A549 (cell line): ENCODE measurements around the gene SPATA25. TPM values are rescaled to one million over a fixed set of nuclear protein-coding genes. Genes with fewer than 3 reads are reported as not detected.

Experiments
- ATAC-seq, 2 experiments: fragments of 200-7000 bp in 1 of 2; fragments of >200 bp in 1 of 2; cut with Nextera tagmentation in 1 of 2; cut with Tn5 transposase in 1 of 2; 3 replicates each; pipeline versions ENCODE4 v1.8.0 to v1.9.1; 2018 to 2020; ENCODE audit warnings: mild to moderate bottlenecking in 1 of 2, moderate library complexity in 1 of 2
- CTCF ChIA-PET: fragments of 300-600 bp; sonication (Branson Sonifier 250); formaldehyde crosslinking; extraction: SDS; loops from one replicate; lab custom pipeline; 2021; ENCODE audit warnings: antibody characterized with exemption, inconsistent platforms; lab: Yijun Ruan, JAX
- POLR2A ChIA-PET: fragments of 350-600 bp; formaldehyde crosslinking; extraction: SDS; loops from one replicate; lab custom pipeline; 2021; ENCODE audit warnings: antibody characterized with exemption, inconsistent platforms; lab: Yijun Ruan, JAX
- DNase-seq, 2 experiments: peaks; one replicate each; pipeline versions ENCODE4 v3.0.0 to v3.0.0-alpha.2; 2011 to 2016; ENCODE audit warnings: low read depth in 1 of 2, low spot score in 1 of 2
- FAIRE-seq: peaks from 2 replicates; lab custom pipeline; 2011; peaks lifted over from hg19 to GRCh38; lab: Jason Lieb, UNC
- H3K27ac ChIP-seq, 2 experiments: fragments of >200 bp; sonication (Bioruptor Twin); formaldehyde crosslinking; 3 replicates each; pipeline ENCODE4 v1.5.1; 2016 to 2017
- H3K4me1 ChIP-seq: fragments of >200 bp; sonication (Bioruptor Twin); formaldehyde crosslinking; 3 replicates; pipeline ENCODE4 v1.6.1; 2016
- H3K4me2 ChIP-seq: fragments of >200 bp; sonication (Bioruptor Twin); formaldehyde crosslinking; 3 replicates; pipeline ENCODE4 v1.6.1; 2016
- H3K4me3 ChIP-seq: fragments of >200 bp; sonication (Bioruptor Twin); formaldehyde crosslinking; 3 replicates; pipeline ENCODE4 v1.5.1; 2016
- H3K9me3 ChIP-seq: fragments of >200 bp; sonication (Bioruptor Twin); formaldehyde crosslinking; 3 replicates; pipeline ENCODE4 v1.6.1; 2016
- BCL3 ChIP-seq: fragments of >200 bp; sonication (Bioruptor Twin); formaldehyde crosslinking; IDR thresholded peaks from 3 replicates; pipeline ENCODE4 v1.6.1; 2016
- CTCF ChIP-seq: fragments of >200 bp; sonication (Bioruptor Twin); formaldehyde crosslinking; IDR thresholded peaks from 3 replicates; pipeline ENCODE4 v1.5.1; 2016
- E2F6 ChIP-seq: IDR thresholded peaks from 2 replicates; pipeline ENCODE4 v1.6.1; 2012; ENCODE audit warnings: low read depth, borderline replicate concordance
- ELK1 ChIP-seq: fragments of 150-350 bp; IDR thresholded peaks from 2 replicates; pipeline ENCODE4 v1.6.1; 2014; ENCODE audit warnings: low read depth, mild to moderate bottlenecking, low read length
- FOSL2 ChIP-seq, 2 experiments: fragments of 450-650 bp in 1 of 2; fragments of >200 bp in 1 of 2; sonication (Bioruptor Twin) in 1 of 2; formaldehyde crosslinking; IDR thresholded peaks; 2 replicates each; pipeline versions ENCODE4 v1.5.0 to v1.6.1; 2016 to 2020; ENCODE audit warnings: mild to moderate bottlenecking in 1 of 2, moderate library complexity in 1 of 2
- HMGXB4 ChIP-seq: fragments of 250-450 bp; sonication (Bioruptor Pico); IDR thresholded peaks from 2 replicates; pipeline ENCODE4 v1.5.0; 2021; ENCODE audit warnings: mild to moderate bottlenecking, moderate library complexity, borderline replicate concordance
- JUNB ChIP-seq: fragments of >200 bp; sonication (Bioruptor Twin); formaldehyde crosslinking; IDR thresholded peaks from 2 replicates; pipeline ENCODE4 v1.6.1; 2016
- MAX ChIP-seq: IDR thresholded peaks from 2 replicates; pipeline ENCODE4 v1.6.1; 2012
- RARB ChIP-seq: fragments of 250-450 bp; sonication (Bioruptor Pico); IDR thresholded peaks from 2 replicates; pipeline ENCODE4 v1.8.0; 2021; ENCODE audit warnings: mild to moderate bottlenecking, moderate library complexity
- RCOR1 ChIP-seq: fragments of 150-350 bp; IDR thresholded peaks from 2 replicates; pipeline ENCODE4 v1.6.1; 2014; ENCODE audit warnings: antibody characterized with exemption, low read length, low read depth
- SMC3 ChIP-seq: fragments of >200 bp; sonication (Bioruptor Twin); formaldehyde crosslinking; IDR thresholded peaks from 3 replicates; pipeline ENCODE4 v1.6.1; 2018; ENCODE audit warnings: inconsistent platforms
- ZC3H11A ChIP-seq: fragments of 450-650 bp; IDR thresholded peaks from 2 replicates; pipeline ENCODE4 v1.6.1; 2014; ENCODE audit warnings: antibody characterized with exemption, mild to moderate bottlenecking
- ZFP36 ChIP-seq: fragments of 450-650 bp; IDR thresholded peaks from 2 replicates; pipeline ENCODE4 v1.6.1; 2014; ENCODE audit warnings: borderline replicate concordance; ENCODE audit not compliant: partially characterized antibody
- ZNF302 ChIP-seq: fragments of 250-450 bp; sonication (Bioruptor Pico); IDR thresholded peaks from 2 replicates; pipeline ENCODE4 v1.9.0; 2021; ENCODE audit warnings: inconsistent platforms, mild to moderate bottlenecking, moderate library complexity
- WGBS: methylation state at CpG from one replicate; pipeline ENCODE4 v1.1.6; 2017; ENCODE audit errors: missing lambda C conversion rate; 5-methylcytosine and 5-hydroxymethylcytosine counted together
- polyA plus RNA-seq, 4 experiments: library from polyadenylated mRNA; depleted of rRNA in 3 of 4; stranded (reverse); fragments of >200 nt; fragmentation: RNase III in 1 of 4; extraction: RNeasy Plus Mini Kit Qiagen cat#74134 plus additional on column Dnase treatment in 1 of 4; gene quantifications; 2 replicates in 3 of 4; 3 replicates in 1 of 4; pipeline ENCODE4 v1.2.3, GENCODE V29; 2011 to 2017

Gene SPATA25
- polyA plus RNA-seq, 2 of the 4 experiments (the other 2 are of a cell fraction) = 0.31 to 0.77 TPM

GRCh38 chr20:45890985-45891983 lies 3.9 kb upstream of the SPATA25 start, which contains the start of the genes CTSA and NEURL2 (continued):
- TF ChIP-seq ELK1 = no peak
- no peak for TF ChIP-seq HMGXB4 (CRISPR knock-in tag)
- TF ChIP-seq ZNF302 (CRISPR knock-in tag) = no peak
- peak; percentile 87 for TF ChIP-seq E2F6
- peak; percentile 92; the same call in 1 of the 2 replicates for TF ChIP-seq RARB (CRISPR knock-in tag)

- Histone ChIP-seq H3K4me2 (peak overlapping the region; percentile 100), H3K4me3 (peak overlapping the region; percentile 96), H3K9me3 (no peaks in the 10 kb centered on the region)
- ATAC-seq = peak; percentile 36 to 70; a peak in 4 of 6 replicates
- 42% methylated on average over 32 of the region's 79 CpGs for WGBS
- no peak for TF ChIP-seq FOSL2 (IDR thresholded peaks at IDR 0.05)
- TF ChIP-seq FOSL2 (CRISPR knock-in tag; IDR thresholded peaks at IDR 0.05) = no peak
- peak; percentile 29 for TF ChIP-seq ZFP36
- no peak for TF ChIP-seq ZNF302 (CRISPR knock-in tag)
- 0 out of 2 replicates have a peak, but pooled peaks have one; percentile 20 for TF ChIP-seq MAX
- no peak for TF ChIP-seq ZC3H11A
- TF ChIP-seq BCL3 = no peak
- TF ChIP-seq SMC3 = no peak
- no peak for TF ChIP-seq JUNB
- TF ChIP-seq RCOR1 = no peak
- TF ChIP-seq CTCF = peak; percentile 20; the same call in 1 of the 3 replicates
- TF ChIP-seq, all 56 proteins: peak for 3
- ChIA-PET POLR2A (interaction anchor here (0.7 to 3.2 kb wide), 5 partner anchors 9 to 57 kb away, joined by 3 to 26 read pairs (median 4); partner anchors contain the start of genes PCIF1, SNX21 and ZSWIM1), CTCF (interaction anchor here (0.6 to 2.6 kb wide), 13 partner anchors 8 to 97 kb away, joined by 3 to 12 read pairs (median 3); partner anchors contain the start of genes PCIF1 and ZSWIM1)
- peak overlapping the region; percentile 90 to 99 for H3K27ac ChIP-seq
- peaks cover 15% of the 10 kb centered on the region for H3K4me1 ChIP-seq
- peak; percentile 35 to 66 for DNase-seq
- no peak for FAIRE-seq
Measured at GRCh38 chr20:45890077-45890984, 2.9 kb upstream of the SPATA25 start.
